Body of pancreas (tissue), 4 donors: ENCODE data around the gene PABPN1L.

Experiments used
- POLR2A ChIP-seq, 3 donors: fragments of 450-650 bp; IDR thresholded peaks; one replicate each; pipeline ENCODE4 v1.6.1; 2016; ENCODE audit warnings: antibody characterized with exemption in 3 of 3, mild to moderate bottlenecking in 2 of 3
- TF ChIP-seq, protein P1 (sequence below), 7 experiments: fragments of 450-650 bp in 4 of 7; fragments of 200-600 bp in 3 of 7; sonication (generic) in 3 of 7; IDR thresholded peaks; one replicate each; pipeline ENCODE4 v1.5.1; 2016 to 2019; ENCODE audit warnings: antibody characterized with exemption in 7 of 7

DNA sequence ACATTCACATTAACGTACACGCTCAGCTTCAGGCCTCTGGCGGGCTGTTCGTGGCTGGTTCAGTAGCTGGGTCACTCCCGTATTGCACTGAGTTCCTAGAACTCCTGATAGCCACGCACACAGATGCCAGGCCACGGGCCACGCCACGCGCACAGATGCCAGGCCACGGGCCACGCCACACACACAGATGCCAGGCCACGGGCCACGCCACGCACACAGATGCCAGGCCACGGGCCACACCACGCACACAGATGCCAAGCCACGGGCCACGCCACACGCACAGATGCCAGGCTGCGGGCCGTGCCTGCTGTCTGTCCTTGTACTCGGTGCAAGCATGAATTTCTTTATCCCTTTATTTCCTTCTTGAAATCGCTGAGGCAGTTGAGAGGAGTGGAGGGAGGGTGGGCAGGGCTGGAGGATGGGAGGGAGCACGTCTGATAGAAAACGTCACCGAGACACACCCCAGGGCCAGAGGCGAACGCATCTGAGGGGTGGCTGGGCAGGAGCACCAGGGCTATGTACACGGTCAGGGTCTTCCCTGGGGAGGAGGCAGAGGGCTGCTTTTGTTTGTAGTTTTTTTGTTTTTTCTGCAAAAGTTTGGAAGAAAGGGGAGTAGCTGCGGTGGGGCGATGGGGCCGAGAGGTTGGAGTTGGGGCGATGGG is 8.6 kb upstream of the PABPN1L start:
- TF ChIP-seq, protein P1, sequence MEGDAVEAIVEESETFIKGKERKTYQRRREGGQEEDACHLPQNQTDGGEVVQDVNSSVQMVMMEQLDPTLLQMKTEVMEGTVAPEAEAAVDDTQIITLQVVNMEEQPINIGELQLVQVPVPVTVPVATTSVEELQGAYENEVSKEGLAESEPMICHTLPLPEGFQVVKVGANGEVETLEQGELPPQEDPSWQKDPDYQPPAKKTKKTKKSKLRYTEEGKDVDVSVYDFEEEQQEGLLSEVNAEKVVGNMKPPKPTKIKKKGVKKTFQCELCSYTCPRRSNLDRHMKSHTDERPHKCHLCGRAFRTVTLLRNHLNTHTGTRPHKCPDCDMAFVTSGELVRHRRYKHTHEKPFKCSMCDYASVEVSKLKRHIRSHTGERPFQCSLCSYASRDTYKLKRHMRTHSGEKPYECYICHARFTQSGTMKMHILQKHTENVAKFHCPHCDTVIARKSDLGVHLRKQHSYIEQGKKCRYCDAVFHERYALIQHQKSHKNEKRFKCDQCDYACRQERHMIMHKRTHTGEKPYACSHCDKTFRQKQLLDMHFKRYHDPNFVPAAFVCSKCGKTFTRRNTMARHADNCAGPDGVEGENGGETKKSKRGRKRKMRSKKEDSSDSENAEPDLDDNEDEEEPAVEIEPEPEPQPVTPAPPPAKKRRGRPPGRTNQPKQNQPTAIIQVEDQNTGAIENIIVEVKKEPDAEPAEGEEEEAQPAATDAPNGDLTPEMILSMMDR (IDR thresholded peaks at IDR 0.05) = no peak
- TF ChIP-seq POLR2A (IDR thresholded peaks at IDR 0.05) = no peak
